ENCODE measurements around the gene ANKS1B. TPM values are rescaled to one million over a fixed set of nuclear protein-coding genes. Genes with fewer than 3 reads are reported as not detected.

Gene ANKS1B
- total RNA-seq, 1 experiment from 2014 or later = 9.7 TPM

DNA sequence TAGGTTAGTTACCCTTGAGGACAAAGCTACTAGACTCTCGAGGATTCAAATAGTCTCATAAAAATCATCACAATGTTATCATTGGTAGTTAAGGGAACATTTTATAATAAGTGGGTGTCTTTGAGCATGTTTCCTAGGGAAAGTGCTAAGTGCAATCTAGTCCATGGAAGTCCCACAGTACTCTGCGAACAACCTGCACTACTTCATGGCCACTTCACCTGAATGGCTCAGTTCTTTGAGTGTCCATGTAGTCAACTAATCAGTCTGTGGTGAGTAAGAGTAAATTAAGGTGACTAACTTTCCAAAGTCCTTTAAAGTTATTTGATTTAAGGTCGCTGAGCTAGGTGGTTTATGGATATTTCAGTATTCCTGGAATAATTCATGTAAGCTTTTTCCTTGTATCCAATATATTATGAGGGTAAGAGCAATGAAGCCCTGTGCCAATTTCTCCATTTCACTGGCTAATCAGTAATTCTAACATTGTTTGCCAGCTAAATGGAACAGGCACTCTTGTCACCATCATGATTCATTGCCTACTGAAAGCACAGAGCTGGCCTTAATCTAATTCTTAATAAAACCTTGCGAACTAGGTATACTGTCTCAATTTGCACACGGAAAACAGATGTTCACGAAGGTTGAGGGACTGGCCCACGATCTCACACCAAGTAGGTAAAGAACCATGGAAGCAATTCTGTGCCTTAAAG lies 844.6 kb downstream of the ANKS1B start:
- no TSS peak for BruUV-seq (replicated peaks)
- ATAC-seq (no peak), DNase-seq (ENCODE audit: low read depth, low spot score) (no peak)
- in situ Hi-C loops (cut with HindIII; ENCODE audit: low pct_unique_long_range_greater_than_20kb, low sequenced_read_pairs) (no loop called here), intact Hi-C loops (cut with micrococcal nuclease; ENCODE audit: unreplicated experiment) (no loop called here)
- H3K27ac ChIP-seq (ENCODE audit: low read length) = no peak overlapping the region
- no peak overlapping the region for H3K4me3 ChIP-seq (ENCODE audit: low read depth in 2 of 2, low read length in 2 of 2)
- ChIA-PET CTCF (interaction anchor here (0.6 kb wide), 1 partner anchor 68 kb away, joined by 3 read pairs; no protein-coding TSS in a partner anchor), POLR2A (no interaction called here)
- H3K4me1 ChIP-seq (ENCODE audit: control insufficient read depth, insufficient read depth, low read length) = no peaks in the 10 kb centered on the region
- no peaks in the 10 kb centered on the region for H3K27me3 ChIP-seq (ENCODE audit: control insufficient read depth, insufficient read depth, low read length)
- no peaks in the 10 kb centered on the region for H3K36me3 ChIP-seq (ENCODE audit: control insufficient read depth, insufficient read depth, low read length)
- H3K9me3 ChIP-seq (ENCODE audit: control insufficient read depth, insufficient read depth, low read depth, low read length) = 0 out of 2 replicates have a peak, but pooled peaks cover 3% of the 10 kb centered on the region
- TF ChIP-seq SIN3A (IDR thresholded peaks at IDR 0.05; ENCODE audit: borderline replicate concordance, insufficient read depth, low read depth, low read length) = no peak
- TF ChIP-seq, protein P1, sequence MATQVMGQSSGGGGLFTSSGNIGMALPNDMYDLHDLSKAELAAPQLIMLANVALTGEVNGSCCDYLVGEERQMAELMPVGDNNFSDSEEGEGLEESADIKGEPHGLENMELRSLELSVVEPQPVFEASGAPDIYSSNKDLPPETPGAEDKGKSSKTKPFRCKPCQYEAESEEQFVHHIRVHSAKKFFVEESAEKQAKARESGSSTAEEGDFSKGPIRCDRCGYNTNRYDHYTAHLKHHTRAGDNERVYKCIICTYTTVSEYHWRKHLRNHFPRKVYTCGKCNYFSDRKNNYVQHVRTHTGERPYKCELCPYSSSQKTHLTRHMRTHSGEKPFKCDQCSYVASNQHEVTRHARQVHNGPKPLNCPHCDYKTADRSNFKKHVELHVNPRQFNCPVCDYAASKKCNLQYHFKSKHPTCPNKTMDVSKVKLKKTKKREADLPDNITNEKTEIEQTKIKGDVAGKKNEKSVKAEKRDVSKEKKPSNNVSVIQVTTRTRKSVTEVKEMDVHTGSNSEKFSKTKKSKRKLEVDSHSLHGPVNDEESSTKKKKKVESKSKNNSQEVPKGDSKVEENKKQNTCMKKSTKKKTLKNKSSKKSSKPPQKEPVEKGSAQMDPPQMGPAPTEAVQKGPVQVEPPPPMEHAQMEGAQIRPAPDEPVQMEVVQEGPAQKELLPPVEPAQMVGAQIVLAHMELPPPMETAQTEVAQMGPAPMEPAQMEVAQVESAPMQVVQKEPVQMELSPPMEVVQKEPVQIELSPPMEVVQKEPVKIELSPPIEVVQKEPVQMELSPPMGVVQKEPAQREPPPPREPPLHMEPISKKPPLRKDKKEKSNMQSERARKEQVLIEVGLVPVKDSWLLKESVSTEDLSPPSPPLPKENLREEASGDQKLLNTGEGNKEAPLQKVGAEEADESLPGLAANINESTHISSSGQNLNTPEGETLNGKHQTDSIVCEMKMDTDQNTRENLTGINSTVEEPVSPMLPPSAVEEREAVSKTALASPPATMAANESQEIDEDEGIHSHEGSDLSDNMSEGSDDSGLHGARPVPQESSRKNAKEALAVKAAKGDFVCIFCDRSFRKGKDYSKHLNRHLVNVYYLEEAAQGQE (IDR thresholded peaks at IDR 0.05; ENCODE audit: insufficient read depth in 1 of 2, low read depth in 2 of 2, low read length in 1 of 2) = no peak
- TF ChIP-seq POLR2AphosphoS5 (IDR thresholded peaks at IDR 0.05; ENCODE audit: low read depth, low read length) = no peak
- no peak for TF ChIP-seq TCF7L2 (IDR thresholded peaks at IDR 0.05; ENCODE audit: low read depth, low read length)
- TF ChIP-seq, protein P2, sequence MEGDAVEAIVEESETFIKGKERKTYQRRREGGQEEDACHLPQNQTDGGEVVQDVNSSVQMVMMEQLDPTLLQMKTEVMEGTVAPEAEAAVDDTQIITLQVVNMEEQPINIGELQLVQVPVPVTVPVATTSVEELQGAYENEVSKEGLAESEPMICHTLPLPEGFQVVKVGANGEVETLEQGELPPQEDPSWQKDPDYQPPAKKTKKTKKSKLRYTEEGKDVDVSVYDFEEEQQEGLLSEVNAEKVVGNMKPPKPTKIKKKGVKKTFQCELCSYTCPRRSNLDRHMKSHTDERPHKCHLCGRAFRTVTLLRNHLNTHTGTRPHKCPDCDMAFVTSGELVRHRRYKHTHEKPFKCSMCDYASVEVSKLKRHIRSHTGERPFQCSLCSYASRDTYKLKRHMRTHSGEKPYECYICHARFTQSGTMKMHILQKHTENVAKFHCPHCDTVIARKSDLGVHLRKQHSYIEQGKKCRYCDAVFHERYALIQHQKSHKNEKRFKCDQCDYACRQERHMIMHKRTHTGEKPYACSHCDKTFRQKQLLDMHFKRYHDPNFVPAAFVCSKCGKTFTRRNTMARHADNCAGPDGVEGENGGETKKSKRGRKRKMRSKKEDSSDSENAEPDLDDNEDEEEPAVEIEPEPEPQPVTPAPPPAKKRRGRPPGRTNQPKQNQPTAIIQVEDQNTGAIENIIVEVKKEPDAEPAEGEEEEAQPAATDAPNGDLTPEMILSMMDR (IDR thresholded peaks at IDR 0.05) = no peak

DNA sequence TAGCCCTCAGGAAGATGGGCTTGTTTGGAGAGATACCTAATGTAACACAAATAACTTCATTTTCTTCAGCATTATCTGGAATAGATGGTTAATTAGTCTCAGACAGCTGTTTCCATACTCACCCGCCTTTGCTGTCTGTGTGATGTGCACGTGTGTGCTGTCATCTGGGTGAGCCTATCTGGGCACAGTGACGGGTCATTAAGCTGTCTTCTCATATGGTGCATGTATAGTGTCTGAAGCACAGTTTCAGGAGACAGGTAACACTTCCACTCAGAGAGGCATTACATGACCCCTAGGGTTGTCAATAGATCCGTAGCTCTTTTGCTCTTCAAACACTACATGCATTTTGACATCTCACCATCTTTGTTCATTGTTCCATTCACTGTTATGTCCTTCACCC lies 846.3 kb downstream of the ANKS1B start:
- Histone ChIP-seq H3K27ac (ENCODE audit: low read length) (no peak overlapping the region), H3K4me1 (ENCODE audit: control insufficient read depth, insufficient read depth, low read length) (no peaks in the 10 kb centered on the region), H3K36me3 (ENCODE audit: control insufficient read depth, insufficient read depth, low read length) (no peaks in the 10 kb centered on the region), H3K9me3 (ENCODE audit: control insufficient read depth, insufficient read depth, low read depth, low read length) (no peaks in the 10 kb centered on the region), H3K4me3 (ENCODE audit: low read depth in 2 of 2, low read length in 2 of 2) (no peak overlapping the region), H3K27me3 (ENCODE audit: control insufficient read depth, insufficient read depth, low read length) (no peaks in the 10 kb centered on the region)
- no TSS peak for BruUV-seq (replicated peaks)
- TF ChIP-seq, protein P2 (IDR thresholded peaks at IDR 0.05) = no peak
- TF ChIP-seq SIN3A (IDR thresholded peaks at IDR 0.05; ENCODE audit: borderline replicate concordance, insufficient read depth, low read depth, low read length) (no peak), TCF7L2 (IDR thresholded peaks at IDR 0.05; ENCODE audit: low read depth, low read length) (no peak), POLR2AphosphoS5 (IDR thresholded peaks at IDR 0.05; ENCODE audit: low read depth, low read length) (no peak)
- TF ChIP-seq, protein P1 (IDR thresholded peaks at IDR 0.05; ENCODE audit: insufficient read depth in 1 of 2, low read depth in 2 of 2, low read length in 1 of 2) = no peak
- ATAC-seq = no peak
- POLR2A ChIA-PET = no interaction called here
- CTCF ChIA-PET = no interaction called here
- in situ Hi-C loops (cut with HindIII; ENCODE audit: low pct_unique_long_range_greater_than_20kb, low sequenced_read_pairs) = no loop called here
- DNase-seq (ENCODE audit: low read depth, low spot score) = no peak
- intact Hi-C loops (cut with micrococcal nuclease; ENCODE audit: unreplicated experiment) = no loop called here
